Measurements from ENCODE around the gene GCAT. TPM values are rescaled to one million over a fixed set of nuclear protein-coding genes. Genes with fewer than 3 reads are reported as not detected.

The GCAT gene
- total and polyA plus RNA-seq, 10 of the 15 experiments (the other 5 are each of a cell fraction or from before 2014, with no cell fraction given), result 0.95 to 34.3 (median 15.3) TPM

DNA sequence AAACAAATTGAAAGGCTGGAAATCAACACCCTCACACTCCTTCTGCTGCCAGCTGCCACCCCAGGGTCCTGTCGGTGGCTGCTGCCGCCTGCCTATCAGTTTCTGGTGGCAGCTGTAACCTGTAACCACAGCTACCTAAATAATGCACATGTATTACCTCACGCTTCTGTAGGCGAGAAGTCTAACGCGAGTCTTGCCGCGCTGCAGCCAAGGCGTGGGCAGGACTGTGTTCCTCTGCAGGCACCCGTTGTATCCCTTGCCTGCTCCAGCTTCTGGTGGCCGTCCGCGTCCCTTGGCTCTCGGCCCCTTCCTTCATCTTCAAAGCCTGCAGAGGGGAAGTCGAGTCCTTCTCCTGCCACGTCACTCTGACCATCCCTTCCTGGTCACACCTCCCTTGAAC is 44.1 kb upstream of the GCAT start (continued):
- TF ChIP-seq RBBP5 (conservative IDR thresholded peaks at IDR 0.05), result no peak
- TF ChIP-seq HDAC2 (IDR thresholded peaks at IDR 0.05), result no peak
- no peak for TF ChIP-seq FOS (IDR thresholded peaks at IDR 0.05; ENCODE audit: borderline replicate concordance, extremely low read depth, insufficient read length)

DNA sequence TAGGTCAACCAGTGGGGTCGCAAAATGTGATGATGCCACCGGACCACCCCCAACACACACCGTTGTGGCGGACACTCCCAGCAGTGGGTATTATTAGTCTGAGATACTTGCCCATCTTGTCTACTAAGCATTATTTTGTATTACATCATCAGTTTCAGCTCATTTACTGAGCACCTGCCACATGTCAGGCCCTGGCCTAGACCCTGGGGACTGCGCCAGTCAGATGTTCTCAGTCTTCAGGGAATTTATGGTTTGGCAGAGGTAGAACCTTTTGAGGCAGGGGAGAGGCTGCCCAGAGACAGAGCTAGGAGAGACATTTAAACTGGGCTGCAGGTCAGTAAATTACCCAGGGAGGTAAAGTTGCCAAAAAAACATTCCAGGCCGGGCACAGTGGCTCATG is 43.1 kb upstream of the GCAT start:
- DNase-seq (ENCODE audit: low read depth, low spot score) (no peak), FAIRE-seq (no peak), ATAC-seq (peak; percentile 36)
- H2AFZ ChIP-seq (ENCODE audit: control insufficient read depth, low read depth, low read length), result no peak overlapping the region
- CTCF ChIA-PET, result interaction anchor here (0.7 kb wide), 1 partner anchor 778 kb away, joined by 4 read pairs; no protein-coding TSS in a partner anchor
- H4K20me1 ChIP-seq (ENCODE audit: control insufficient read depth, insufficient read depth), result no peaks in the 10 kb centered on the region
- no peaks in the 10 kb centered on the region for H3K27me3 ChIP-seq (replicated peaks in 1 of 2; ENCODE audit: control insufficient read depth in 2 of 2, insufficient read depth in 2 of 2, low read length in 1 of 2)
- no peaks in the 10 kb centered on the region for H3K79me2 ChIP-seq (ENCODE audit: control insufficient read depth, insufficient read depth, low read length)
- 89% methylated on average over 6 of the region's 6 CpGs for WGBS (ENCODE audit: insufficient coverage, insufficient replicate concordance, low lambda C conversion rate, missing lambda C conversion rate)
- no peak overlapping the region for H3K9ac ChIP-seq (ENCODE audit: control insufficient read depth, insufficient read depth, low read length)
- SMC1A ChIA-PET (ENCODE audit: uncharacterized antibody, unreplicated experiment), result no interaction called here
- H3K9me3 ChIP-seq (replicated peaks; ENCODE audit: control insufficient read depth, insufficient read depth, low read length), result no peaks in the 10 kb centered on the region
- H3K4me3 ChIP-seq, result no peak overlapping the region
- in situ Hi-C loops (cut with MboI) (no loop called here), intact Hi-C loops (cut with micrococcal nuclease; ENCODE audit: unreplicated experiment) (no loop called here)
- H3K36me3 ChIP-seq (ENCODE audit: control insufficient read depth in 2 of 2, insufficient read depth in 2 of 2, low read length in 1 of 2), result peaks cover 0 to 7% of the 10 kb centered on the region in 2 experiments; a peak in 2 of 4 replicates
- RAD21 ChIA-PET (ENCODE audit: unreplicated experiment), result no interaction called here
- BruUV-seq (replicated peaks), result no TSS peak
- H3K4me2 ChIP-seq (ENCODE audit: control insufficient read depth, insufficient read depth), result no peak overlapping the region
- POLR2A ChIA-PET, result no interaction called here
- no peak overlapping the region for H3K27ac ChIP-seq (ENCODE audit: control insufficient read depth, insufficient read depth)
- H3K4me1 ChIP-seq (ENCODE audit: control insufficient read depth, insufficient read depth, low read length), result no peaks in the 10 kb centered on the region
- TF ChIP-seq CHD1 (IDR thresholded peaks at IDR 0.05; ENCODE audit: low read depth, low read length) (no peak), GABPA (IDR thresholded peaks at IDR 0.05; ENCODE audit: low read depth) (no peak), SMAD1 (IDR thresholded peaks at IDR 0.05; ENCODE audit: low read depth, partially characterized antibody) (no peak), BHLHE40 (IDR thresholded peaks at IDR 0.05; ENCODE audit: borderline replicate concordance in 1 of 2, low read depth in 2 of 2, low read length in 1 of 2) (no peak), GATAD2B (conservative IDR thresholded peaks at IDR 0.05; ENCODE audit: low read depth) (no peak), EZH2 (IDR thresholded peaks at IDR 0.05; ENCODE audit: borderline replicate concordance, control insufficient read depth, low read depth, low read length) (no peak), IRF4 (IDR thresholded peaks at IDR 0.05; ENCODE audit: low read depth, low read length) (no peak), STAT3 (IDR thresholded peaks at IDR 0.05; ENCODE audit: low read depth, low read length) (no peak), CHD4 (IDR thresholded peaks at IDR 0.05) (no peak), BRCA1 (IDR thresholded peaks at IDR 0.05; ENCODE audit: low read depth, low read length) (no peak), MYC (IDR thresholded peaks at IDR 0.05; ENCODE audit: insufficient read depth, insufficient read length, insufficient replicate concordance, low read length, severe bottlenecking) (no peak), POU2F2 (IDR thresholded peaks at IDR 0.05; ENCODE audit: borderline replicate concordance, low read depth, low read length) (no peak), ATF7 (IDR thresholded peaks at IDR 0.05; ENCODE audit: low read depth) (no peak), TBL1XR1 (IDR thresholded peaks at IDR 0.05; ENCODE audit: low read depth, low read length) (no peak), STAT1 (conservative IDR thresholded peaks at IDR 0.05) (no peak)
- TF ChIP-seq, protein P1, sequence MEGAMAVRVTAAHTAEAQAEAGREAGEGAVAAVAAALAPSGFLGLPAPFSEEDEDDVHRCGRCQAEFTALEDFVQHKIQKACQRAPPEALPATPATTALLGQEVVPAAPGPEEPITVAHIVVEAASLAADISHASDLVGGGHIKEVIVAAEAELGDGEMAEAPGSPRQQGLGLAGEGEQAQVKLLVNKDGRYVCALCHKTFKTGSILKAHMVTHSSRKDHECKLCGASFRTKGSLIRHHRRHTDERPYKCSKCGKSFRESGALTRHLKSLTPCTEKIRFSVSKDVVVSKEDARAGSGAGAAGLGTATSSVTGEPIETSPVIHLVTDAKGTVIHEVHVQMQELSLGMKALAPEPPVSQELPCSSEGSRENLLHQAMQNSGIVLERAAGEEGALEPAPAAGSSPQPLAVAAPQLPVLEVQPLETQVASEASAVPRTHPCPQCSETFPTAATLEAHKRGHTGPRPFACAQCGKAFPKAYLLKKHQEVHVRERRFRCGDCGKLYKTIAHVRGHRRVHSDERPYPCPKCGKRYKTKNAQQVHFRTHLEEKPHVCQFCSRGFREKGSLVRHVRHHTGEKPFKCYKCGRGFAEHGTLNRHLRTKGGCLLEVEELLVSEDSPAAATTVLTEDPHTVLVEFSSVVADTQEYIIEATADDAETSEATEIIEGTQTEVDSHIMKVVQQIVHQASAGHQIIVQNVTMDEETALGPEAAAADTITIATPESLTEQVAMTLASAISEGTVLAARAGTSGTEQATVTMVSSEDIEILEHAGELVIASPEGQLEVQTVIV (IDR thresholded peaks at IDR 0.05; ENCODE audit: borderline replicate concordance, partially characterized antibody), result no peak
- TF ChIP-seq, protein P2, sequence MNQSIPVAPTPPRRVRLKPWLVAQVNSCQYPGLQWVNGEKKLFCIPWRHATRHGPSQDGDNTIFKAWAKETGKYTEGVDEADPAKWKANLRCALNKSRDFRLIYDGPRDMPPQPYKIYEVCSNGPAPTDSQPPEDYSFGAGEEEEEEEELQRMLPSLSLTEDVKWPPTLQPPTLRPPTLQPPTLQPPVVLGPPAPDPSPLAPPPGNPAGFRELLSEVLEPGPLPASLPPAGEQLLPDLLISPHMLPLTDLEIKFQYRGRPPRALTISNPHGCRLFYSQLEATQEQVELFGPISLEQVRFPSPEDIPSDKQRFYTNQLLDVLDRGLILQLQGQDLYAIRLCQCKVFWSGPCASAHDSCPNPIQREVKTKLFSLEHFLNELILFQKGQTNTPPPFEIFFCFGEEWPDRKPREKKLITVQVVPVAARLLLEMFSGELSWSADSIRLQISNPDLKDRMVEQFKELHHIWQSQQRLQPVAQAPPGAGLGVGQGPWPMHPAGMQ (IDR thresholded peaks at IDR 0.05; ENCODE audit: borderline replicate concordance), result no peak
- TF ChIP-seq, protein P3, sequence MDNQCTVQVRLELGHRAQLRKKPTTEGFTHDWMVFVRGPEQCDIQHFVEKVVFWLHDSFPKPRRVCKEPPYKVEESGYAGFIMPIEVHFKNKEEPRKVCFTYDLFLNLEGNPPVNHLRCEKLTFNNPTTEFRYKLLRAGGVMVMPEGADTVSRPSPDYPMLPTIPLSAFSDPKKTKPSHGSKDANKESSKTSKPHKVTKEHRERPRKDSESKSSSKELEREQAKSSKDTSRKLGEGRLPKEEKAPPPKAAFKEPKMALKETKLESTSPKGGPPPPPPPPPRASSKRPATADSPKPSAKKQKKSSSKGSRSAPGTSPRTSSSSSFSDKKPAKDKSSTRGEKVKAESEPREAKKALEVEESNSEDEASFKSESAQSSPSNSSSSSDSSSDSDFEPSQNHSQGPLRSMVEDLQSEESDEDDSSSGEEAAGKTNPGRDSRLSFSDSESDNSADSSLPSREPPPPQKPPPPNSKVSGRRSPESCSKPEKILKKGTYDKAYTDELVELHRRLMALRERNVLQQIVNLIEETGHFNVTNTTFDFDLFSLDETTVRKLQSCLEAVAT (IDR thresholded peaks at IDR 0.05), result no peak

Measured in GM12878 (cell line).